H1 (cell line): ENCODE measurements around the gene CIDEA. TPM values are rescaled to one million over a fixed set of nuclear protein-coding genes. Genes with fewer than 3 reads are reported as not detected.

Source experiments
- CTCF ChIA-PET: fragments of 300-600 bp; sonication (Branson Sonifier 250); formaldehyde crosslinking; loops from one replicate; lab custom pipeline; 2021; ENCODE audit not compliant: partially characterized antibody; lab: Charles Lee
- POLR2A ChIA-PET: fragments of 300-600 bp; sonication (Branson Sonifier 250); formaldehyde crosslinking; loops from one replicate; lab custom pipeline; 2021; ENCODE audit warnings: inconsistent platforms; ENCODE audit not compliant: partially characterized antibody; lab: Charles Lee
- DNase-seq, 2 experiments: peaks; one replicate each; pipeline versions ENCODE4 v3.0.0 to v3.0.0-alpha.2; 2010 to 2022; ENCODE audit warnings: low spot score in 2 of 2, low read depth in 1 of 2, mixed read lengths in 1 of 2
- FAIRE-seq: peaks from 2 replicates; lab custom pipeline; 2011; peaks lifted over from hg19 to GRCh38; lab: Jason Lieb, UNC
- H2AFZ ChIP-seq: 2 replicates; pipeline ENCODE4 v1.8.1; 2012; ENCODE audit warnings: low read length, inconsistent platforms
- H2AK5ac ChIP-seq: 2 replicates; pipeline ENCODE4 v1.6.1; 2013; ENCODE audit warnings: low read depth, low read length
- H2BK120ac ChIP-seq: replicated peaks from 2 replicates; pipeline ENCODE3; 2013; ENCODE audit warnings: low read depth, low read length, inconsistent platforms
- H2BK12ac ChIP-seq: 2 replicates; pipeline ENCODE4 v1.6.1; 2013; ENCODE audit warnings: low read depth, low read length
- H2BK15ac ChIP-seq: 2 replicates; pipeline ENCODE4 v1.6.1; 2013; ENCODE audit warnings: low read length
- H2BK20ac ChIP-seq: 2 replicates; pipeline ENCODE4 v1.6.1; 2013; ENCODE audit warnings: low read length
- H2BK5ac ChIP-seq: 2 replicates; pipeline ENCODE4 v1.6.1; 2013; ENCODE audit warnings: low read depth, low read length
- H3K14ac ChIP-seq: 2 replicates; pipeline ENCODE4 v1.6.1; 2013; ENCODE audit warnings: inconsistent platforms; ENCODE audit not compliant: insufficient read length
- H3K18ac ChIP-seq: 2 replicates; pipeline ENCODE4 v1.6.1; 2013; ENCODE audit warnings: low read length; ENCODE audit errors: extremely low read depth
- H3K23ac ChIP-seq: 2 replicates; pipeline ENCODE4 v1.6.1; 2013; ENCODE audit warnings: inconsistent platforms; ENCODE audit not compliant: insufficient read length
- H3K23me2 ChIP-seq: 2 replicates; pipeline ENCODE4 v1.6.1; 2013; ENCODE audit warnings: low read depth, low read length
- H3K27ac ChIP-seq: 2 replicates; pipeline ENCODE4 v1.6.1; 2011; ENCODE audit warnings: low read depth, low read length, inconsistent platforms
- H3K27me3 ChIP-seq, 4 experiments: replicated peaks in 1 of 4; 1 replicate in 1 of 4; 2 replicates in 3 of 4; pipeline versions ENCODE4 v1.6.1 to v1.8.1; 2011 to 2013; ENCODE audit warnings: low read length in 3 of 4, mild to moderate bottlenecking in 3 of 4, inconsistent platforms in 2 of 4, mixed read lengths in 2 of 4, moderate library complexity in 1 of 4; ENCODE audit not compliant: control insufficient read depth in 3 of 4, insufficient read depth in 3 of 4; ENCODE audit errors: extremely low read depth in 1 of 4
- H3K36me3 ChIP-seq, 4 experiments: 2 replicates each; pipeline versions ENCODE4 v1.6.1 to v1.8.1; 2011 to 2013; ENCODE audit warnings: mild to moderate bottlenecking in 4 of 4, low read length in 3 of 4, moderate library complexity in 2 of 4, control low read depth in 1 of 4, inconsistent platforms in 1 of 4; ENCODE audit not compliant: insufficient read depth in 4 of 4, control insufficient read depth in 2 of 4
- H3K4ac ChIP-seq: replicated peaks from 2 replicates; pipeline ENCODE3; 2013; ENCODE audit warnings: low read length, low read depth, mixed read lengths, inconsistent platforms; ENCODE audit not compliant: insufficient read length
- H3K4me1 ChIP-seq, 4 experiments: replicated peaks in 1 of 4; 1 replicate in 1 of 4; 2 replicates in 3 of 4; pipeline versions ENCODE4 v1.6.1 to v1.8.1; 2011 to 2013; ENCODE audit warnings: low read length in 3 of 4, inconsistent platforms in 2 of 4, mixed read lengths in 1 of 4; ENCODE audit not compliant: insufficient read depth in 4 of 4, control insufficient read depth in 3 of 4
- H3K4me2 ChIP-seq, 2 experiments: 2 replicates each; pipeline versions ENCODE4 v1.6.1 to v1.8.1; 2011 to 2013; ENCODE audit warnings: low read depth in 2 of 2, low read length in 2 of 2, control low read depth in 1 of 2, inconsistent platforms in 1 of 2, mild to moderate bottlenecking in 1 of 2; ENCODE audit not compliant: insufficient read depth in 1 of 2
- H3K4me3 ChIP-seq, 4 experiments: fragments of 200-600, 300-600 bp in 1 of 4; sonication (generic), shearing (Covaris generic), sonication (Bioruptor Twin) in 1 of 4; 2 replicates each; pipeline versions ENCODE4 v1.5.1 to v1.8.1; 2011 to 2016; ENCODE audit warnings: low read length in 4 of 4, low read depth in 3 of 4, control low read depth in 2 of 4, inconsistent platforms in 2 of 4, mild to moderate bottlenecking in 2 of 4, mixed read lengths in 1 of 4, moderate library complexity in 1 of 4; ENCODE audit not compliant: insufficient read depth in 2 of 4; ENCODE audit errors: extremely low read depth in 1 of 4
- H3K56ac ChIP-seq: replicated peaks from 2 replicates; pipeline ENCODE3; 2013; ENCODE audit warnings: low read depth, mild to moderate bottlenecking, mixed read lengths, low read length, inconsistent platforms; ENCODE audit not compliant: insufficient read length
- H3K79me1 ChIP-seq: 2 replicates; pipeline ENCODE4 v1.6.1; 2013; ENCODE audit warnings: low read depth, low read length, control low read depth
- H3K79me2 ChIP-seq, 2 experiments: 2 replicates each; pipeline versions ENCODE4 v1.6.1 to v1.8.1; 2012 to 2013; ENCODE audit warnings: low read length in 2 of 2, mild to moderate bottlenecking in 2 of 2, inconsistent platforms in 1 of 2; ENCODE audit not compliant: insufficient read depth in 2 of 2, control insufficient read depth in 1 of 2
- H3K9ac ChIP-seq, 4 experiments: replicated peaks in 1 of 4; 1 replicate in 1 of 4; 2 replicates in 3 of 4; pipeline versions ENCODE4 v1.6.1 to v1.8.1; 2011 to 2013; ENCODE audit warnings: low read depth in 3 of 4, low read length in 3 of 4, control low read depth in 2 of 4, mild to moderate bottlenecking in 2 of 4, moderate library complexity in 2 of 4, inconsistent platforms in 1 of 4; ENCODE audit errors: extremely low read depth in 1 of 4
- H3K9me3 ChIP-seq, 2 experiments: 2 replicates each; pipeline versions ENCODE4 v1.6.1 to v1.8.1; 2012 to 2013; ENCODE audit warnings: mild to moderate bottlenecking in 2 of 2, moderate library complexity in 2 of 2, control low read depth in 1 of 2, inconsistent platforms in 1 of 2, low read depth in 1 of 2, low read length in 1 of 2, mixed read lengths in 1 of 2; ENCODE audit not compliant: insufficient read depth in 2 of 2
- H4K20me1 ChIP-seq, 2 experiments: replicated peaks in 1 of 2; 2 replicates each; pipeline versions ENCODE3 to v1.8.1; 2011 to 2013; ENCODE audit warnings: inconsistent platforms in 2 of 2, low read length in 2 of 2, mild to moderate bottlenecking in 1 of 2; ENCODE audit not compliant: insufficient read depth in 2 of 2, control insufficient read depth in 1 of 2
- H4K5ac ChIP-seq: 2 replicates; pipeline ENCODE4 v1.6.1; 2013; ENCODE audit warnings: low read length, low read depth, mixed read lengths, inconsistent platforms; ENCODE audit not compliant: insufficient read length
- H4K8ac ChIP-seq: 2 replicates; pipeline ENCODE4 v1.8.0; 2013; ENCODE audit warnings: mild to moderate bottlenecking, moderate library complexity, low read length, inconsistent platforms; ENCODE audit not compliant: insufficient read depth; ENCODE audit errors: extremely low read depth
- H4K91ac ChIP-seq: replicated peaks from 2 replicates; pipeline ENCODE3; 2013; ENCODE audit warnings: low read length, mixed read lengths, inconsistent platforms; ENCODE audit not compliant: insufficient read length
- ASH2L ChIP-seq: fragments of 200-600, 300-600 bp; sonication (generic); IDR thresholded peaks from one replicate; pipeline ENCODE4 v1.7.1; 2017; ENCODE audit warnings: low read length
- BCL11A ChIP-seq, 2 experiments: IDR thresholded peaks; one replicate each; pipeline ENCODE4 v1.6.1; 2011; ENCODE audit warnings: low read depth in 2 of 2, low read length in 2 of 2, mild to moderate bottlenecking in 2 of 2
- CREB1 ChIP-seq: IDR thresholded peaks from 2 replicates; pipeline ENCODE4 v1.6.1; 2012; ENCODE audit warnings: inconsistent platforms
- EZH2 ChIP-seq: fragments of 200-600 bp; sonication (generic); IDR thresholded peaks from 2 replicates; pipeline ENCODE4 v1.7.1; 2012; ENCODE audit warnings: low read depth, mild to moderate bottlenecking, moderate library complexity, low read length, inconsistent platforms; ENCODE audit not compliant: severe bottlenecking
- GTF2F1 ChIP-seq: IDR thresholded peaks from 2 replicates; pipeline ENCODE4 v1.6.1; 2012; ENCODE audit warnings: low read depth, low read length, improper control_type of control experiment, borderline replicate concordance
- HDAC2 ChIP-seq, 2 experiments: fragments of 300-600 bp in 1 of 2; sonication (generic) in 1 of 2; IDR thresholded peaks; 2 replicates each; pipeline ENCODE4 v1.6.1; 2011 to 2012; ENCODE audit warnings: low read depth in 2 of 2, low read length in 2 of 2, mild to moderate bottlenecking in 2 of 2, moderate library complexity in 2 of 2, borderline replicate concordance in 1 of 2, inconsistent platforms in 1 of 2
- NANOG ChIP-seq: IDR thresholded peaks from 2 replicates; pipeline ENCODE4 v1.6.1; 2011; ENCODE audit warnings: low read length, low read depth, mild to moderate bottlenecking, inconsistent platforms; ENCODE audit not compliant: insufficient read depth, poor library complexity, severe bottlenecking
- NRF1 ChIP-seq: IDR thresholded peaks from 2 replicates; pipeline ENCODE4 v1.6.1; 2011; ENCODE audit warnings: mild to moderate bottlenecking, low read depth, low read length, improper control_type of control experiment
- SAP30 ChIP-seq: fragments of 300-600 bp; sonication (generic); IDR thresholded peaks from 2 replicates; pipeline ENCODE4 v1.7.1; 2012; ENCODE audit warnings: low read length, moderate library complexity, mild to moderate bottlenecking, inconsistent platforms; ENCODE audit not compliant: insufficient read depth, insufficient replicate concordance
- SP2 ChIP-seq: IDR thresholded peaks from 2 replicates; pipeline ENCODE4 v1.6.1; 2012; ENCODE audit warnings: mild to moderate bottlenecking, low read length, inconsistent platforms
- SP4 ChIP-seq: IDR thresholded peaks from 2 replicates; pipeline ENCODE4 v1.6.1; 2012; ENCODE audit warnings: low read length, inconsistent platforms
- SUZ12 ChIP-seq: fragments of 200-600 bp; sonication (generic); IDR thresholded peaks from 2 replicates; pipeline ENCODE4 v1.6.1; 2012; ENCODE audit warnings: mild to moderate bottlenecking, inconsistent platforms, low read length, moderate library complexity, mixed read lengths
- WGBS, 2 experiments: shearing (Covaris generic) in 1 of 2; methylation state at CpG; one replicate each; pipeline versions ENCODE4 v1.1.6 to v1.1.7; 2013 to 2015; ENCODE audit warnings: low lambda C conversion rate in 2 of 2, mixed read lengths in 2 of 2, inconsistent platforms in 1 of 2, low coverage in 1 of 2, missing lambda C conversion rate in 1 of 2; ENCODE audit not compliant: insufficient replicate concordance in 2 of 2, insufficient coverage in 1 of 2, insufficient read length in 1 of 2; ENCODE audit errors: extremely low coverage in 1 of 2, missing lambda C conversion rate in 1 of 2; 5-methylcytosine and 5-hydroxymethylcytosine counted together
- polyA plus RNA-seq, 7 experiments: library from polyadenylated mRNA; depleted of rRNA in 3 of 7; stranded (reverse) in 5 of 7; unstranded in 2 of 7; fragments of >200 nt in 5 of 7; fragments of 200-250 nt in 2 of 7; gene quantifications; 1 replicate in 5 of 7; 2 replicates in 1 of 7; 4 replicates in 1 of 7; pipeline versions ENCODE4 v1.2.1 to v1.2.3, GENCODE V29; 2011 to 2013; ENCODE audit warnings: missing spikeins in 2 of 7, mixed read lengths in 2 of 7
- total RNA-seq: library from RNA; stranded (reverse); fragmentation: NEBNext Ultra II Directional; extraction: Animal tissue kit (Norgen Biotek cat#: 25700); gene quantifications from 2 replicates; pipeline ENCODE4 v1.2.1, GENCODE V29; 2021
- TF ChIP-seq, protein P1 (sequence below): IDR thresholded peaks from 2 replicates; pipeline ENCODE4 v1.6.1; 2011; ENCODE audit warnings: low read depth, mild to moderate bottlenecking, low read length; ENCODE audit not compliant: insufficient read depth

Gene CIDEA
- total and polyA plus RNA-seq, 2 of the 8 experiments (the other 6 are each of a cell fraction or from before 2014, with no cell fraction given): not detected

DNA sequence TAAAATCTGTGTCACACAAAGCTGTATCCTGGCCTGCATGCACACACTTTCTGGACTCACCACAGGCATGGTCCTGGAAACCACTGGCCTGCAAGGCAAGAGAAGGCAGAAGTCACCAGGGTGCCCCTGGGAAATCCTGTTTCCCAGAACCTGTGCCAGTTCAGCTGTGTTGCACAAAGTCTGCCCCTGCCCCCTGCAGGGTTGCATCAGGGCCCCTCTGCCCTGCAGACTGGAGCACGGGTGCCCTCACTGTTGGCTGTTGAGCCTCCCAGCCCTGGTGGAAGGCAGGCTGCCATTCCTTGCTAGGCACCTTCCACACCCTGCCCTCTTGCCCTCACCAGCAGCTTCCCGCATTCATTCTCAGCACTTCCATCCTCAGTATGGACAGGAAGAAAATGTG, 35.9 kb downstream of the CIDEA start:
- H3K23ac ChIP-seq: no peak overlapping the region
- H3K56ac ChIP-seq: no peak overlapping the region
- H2AFZ ChIP-seq: no peak overlapping the region
- H2BK5ac ChIP-seq: peak overlapping the region; percentile 71; the same call in 1 of the 2 replicates
- H3K9me3 ChIP-seq: no peaks in the 10 kb centered on the region
- no peaks in the 10 kb centered on the region for H3K79me2 ChIP-seq
- no peak overlapping the region for H3K9ac ChIP-seq
- no peak overlapping the region for H3K4ac ChIP-seq
- ChIA-PET CTCF (interaction anchor here (2.1 kb wide), 1 partner anchor 12 kb away, joined by 13 read pairs; no protein-coding TSS in a partner anchor), POLR2A (interaction anchor here (2.4 to 7.1 kb wide), 2 partner anchors 19 to 46 kb away, joined by 7 to 49 read pairs; partner anchors contain the start of gene TUBB6)
- H2BK12ac ChIP-seq: peak overlapping the region; percentile 92; the same call in 1 of the 2 replicates
- no peak overlapping the region; the same call in 1 of the 2 replicates for H2BK20ac ChIP-seq
- H3K36me3 ChIP-seq: no peaks in the 10 kb centered on the region
- no peak overlapping the region for H3K4me3 ChIP-seq
- DNase-seq (no peak), FAIRE-seq (no peak)
- H4K91ac ChIP-seq: peak overlapping the region; percentile 95
- H3K79me1 ChIP-seq: no peaks in the 10 kb centered on the region; the same call in 1 of the 2 replicates
- peak overlapping the region; percentile 40; the same call in 1 of the 2 replicates for H2AK5ac ChIP-seq
- H3K27ac ChIP-seq: no peak overlapping the region
- peak overlapping the region; percentile 71; the same call in 1 of the 2 replicates for H3K18ac ChIP-seq
- peaks cover 13% of the 10 kb centered on the region for H3K23me2 ChIP-seq
- WGBS, 2 experiments: 90% methylated on average over 2 of the region's 2 CpGs; no CpG with 5 or more reads in 1 of the 2 experiments
- no peak overlapping the region for H2BK120ac ChIP-seq
- no peak overlapping the region for H3K4me2 ChIP-seq
- peaks cover 0 to 10% (median 6%) of the 10 kb centered on the region in 4 experiments; a peak in 5 of 7 replicates for H3K4me1 ChIP-seq
- H4K5ac ChIP-seq: no peak overlapping the region
- H4K8ac ChIP-seq: no peak overlapping the region
- no peaks in the 10 kb centered on the region for H4K20me1 ChIP-seq
- peak overlapping the region; percentile 99; the same call in 1 of the 2 replicates for H2BK15ac ChIP-seq
- H3K27me3 ChIP-seq: peaks cover 2 to 29% (median 20%) of the 10 kb centered on the region in 4 experiments
- H3K14ac ChIP-seq: no peak overlapping the region
- no peak for TF ChIP-seq CREB1
- TF ChIP-seq SP2: no peak
- no peak for TF ChIP-seq BCL11A (IDR thresholded peaks at IDR 0.05; ENCODE audit: low read depth in 2 of 2, low read length in 2 of 2)
- TF ChIP-seq, protein P1, sequence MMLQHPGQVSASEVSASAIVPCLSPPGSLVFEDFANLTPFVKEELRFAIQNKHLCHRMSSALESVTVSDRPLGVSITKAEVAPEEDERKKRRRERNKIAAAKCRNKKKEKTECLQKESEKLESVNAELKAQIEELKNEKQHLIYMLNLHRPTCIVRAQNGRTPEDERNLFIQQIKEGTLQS: no peak
- no peak for TF ChIP-seq ASH2L
- no peak for TF ChIP-seq GTF2F1
- no peak for TF ChIP-seq SP4
- TF ChIP-seq NRF1: no peak
- TF ChIP-seq SUZ12: no peak
- TF ChIP-seq SAP30: no peak
- TF ChIP-seq HDAC2 (IDR thresholded peaks at IDR 0.05; ENCODE audit: borderline replicate concordance in 1 of 2, low read depth in 2 of 2, low read length in 2 of 2): no peak
- no peak for TF ChIP-seq NANOG
- TF ChIP-seq EZH2: no peak
